ENCODE results near the gene PROKR1.
"Not testable (repeated sequence)": the region's sequence is repeated elsewhere in the genome, so short reads cannot be mapped to it uniquely, and the experiment has no call there.

PROKR1 gene

GRCh38 chr2:68675470-68675869 lies 32.1 kb downstream of the PROKR1 start:
- H3K9me3 ChIP-seq = no peaks in the 10 kb centered on the region
- no peaks in the 10 kb centered on the region for H3K4me1 ChIP-seq
- H3K36me3 ChIP-seq = no peaks in the 10 kb centered on the region
- H3K27ac ChIP-seq = no peak overlapping the region
- no peak overlapping the region for H3K4me3 ChIP-seq
- no peak for DNase-seq
- intact Hi-C loops (cut with DNase I; ENCODE audit: low total_unique reads) = no loop called here
- no peak for TF ChIP-seq CTCF (IDR thresholded peaks at IDR 0.05)
- peaks cover 0 to 4% of the 10 kb centered on the region in 2 donors for H3K27me3 ChIP-seq

GRCh38 chr2:68677837-68678236 lies 34.5 kb downstream of the PROKR1 start:
- H3K9me3 ChIP-seq; H3K4me1 ChIP-seq; H3K36me3 ChIP-seq; H3K27me3 ChIP-seq; intact Hi-C loops (cut with DNase I; ENCODE audit: low total_unique reads); H3K4me3 ChIP-seq; DNase-seq; H3K27ac ChIP-seq: not testable (repeated sequence)

GRCh38 chr2:68679166-68679916 lies 36.0 kb downstream of the PROKR1 start:
- H3K9me3 ChIP-seq; DNase-seq; H3K27ac ChIP-seq; H3K4me1 ChIP-seq; H3K27me3 ChIP-seq; intact Hi-C loops (cut with DNase I; ENCODE audit: low total_unique reads); H3K4me3 ChIP-seq; H3K36me3 ChIP-seq: not testable (repeated sequence)

- H3K36me3 ChIP-seq; H3K4me1 ChIP-seq; H3K27ac ChIP-seq; intact Hi-C loops (cut with DNase I; ENCODE audit: low total_unique reads); H3K9me3 ChIP-seq; DNase-seq; H3K27me3 ChIP-seq; H3K4me3 ChIP-seq: not testable (repeated sequence)
Measured at GRCh38 chr2:68679917-68680267, 36.5 kb downstream of the PROKR1 start.

GRCh38 chr2:68684197-68684596 lies 40.8 kb downstream of the PROKR1 start:
- H3K9me3 ChIP-seq = no peaks in the 10 kb centered on the region
- H3K27ac ChIP-seq = no peak overlapping the region
- H3K4me3 ChIP-seq = no peak overlapping the region
- H3K27me3 ChIP-seq = peaks cover 0 to 4% of the 10 kb centered on the region in 2 donors
- intact Hi-C loops (cut with DNase I; ENCODE audit: low total_unique reads) = no loop called here
- DNase-seq = no peak
- no peaks in the 10 kb centered on the region for H3K36me3 ChIP-seq
- TF ChIP-seq CTCF (IDR thresholded peaks at IDR 0.05) = no peak
- H3K4me1 ChIP-seq = no peaks in the 10 kb centered on the region

GRCh38 chr2:68686178-68686577 lies 42.8 kb downstream of the PROKR1 start:
- Histone ChIP-seq H3K4me3 (no peak overlapping the region), H3K9me3 (no peaks in the 10 kb centered on the region), H3K27ac (no peak overlapping the region), H3K27me3 (no peaks in the 10 kb centered on the region), H3K36me3 (no peaks in the 10 kb centered on the region), H3K4me1 (no peaks in the 10 kb centered on the region)
- intact Hi-C loops (cut with DNase I; ENCODE audit: low total_unique reads) = no loop called here
- TF ChIP-seq CTCF (IDR thresholded peaks at IDR 0.05) = no peak
- DNase-seq = no peak

GRCh38 chr2:68687018-68687417 lies 43.6 kb downstream of the PROKR1 start:
- DNase-seq = no peak
- no peaks in the 10 kb centered on the region for H3K36me3 ChIP-seq
- intact Hi-C loops (cut with DNase I; ENCODE audit: low total_unique reads) = no loop called here
- H3K9me3 ChIP-seq = no peaks in the 10 kb centered on the region
- no peak overlapping the region for H3K27ac ChIP-seq
- H3K4me3 ChIP-seq = no peak overlapping the region
- no peaks in the 10 kb centered on the region for H3K4me1 ChIP-seq
- TF ChIP-seq CTCF (IDR thresholded peaks at IDR 0.05) = no peak
- no peaks in the 10 kb centered on the region for H3K27me3 ChIP-seq
